OCI-LY3 (cell line): ENCODE data around the gene MRPL2.

Source experiments
- H2AFZ ChIP-seq: fragments of 200-600, 300-600 bp; shearing (Covaris generic); 2 replicates; pipeline ENCODE4 v1.6.0; 2014; ENCODE audit warnings: antibody characterized with exemption, low read depth, low read length
- H3K27ac ChIP-seq: fragments of 200-600, 300-600 bp; sonication (generic); 2 replicates; pipeline ENCODE4 v1.5.1; 2014; ENCODE audit warnings: mild to moderate bottlenecking, low read length, moderate library complexity, mixed read lengths
- H3K27me3 ChIP-seq: fragments of 200-600, 300-600 bp; sonication (generic); 2 replicates; pipeline ENCODE4 v1.6.1; 2014; ENCODE audit warnings: low read depth, low read length, mixed read lengths
- H3K36me3 ChIP-seq: fragments of 200-600, 300-600 bp; sonication (generic); replicated peaks from 2 replicates; pipeline ENCODE3; 2014; ENCODE audit warnings: low read depth, low read length, mixed read lengths
- H3K4me1 ChIP-seq: fragments of 300-600, 200-600 bp; sonication (generic); 2 replicates; pipeline ENCODE4 v1.6.1; 2014; ENCODE audit warnings: low read length, mixed read lengths
- H3K4me2 ChIP-seq: fragments of 200-600, 300-600 bp; sonication (generic); 2 replicates; pipeline ENCODE4 v1.6.1; 2014; ENCODE audit warnings: low read length, mixed read lengths
- H3K4me3 ChIP-seq: fragments of 300-600, 200-600 bp; sonication (generic); 2 replicates; pipeline ENCODE4 v1.5.1; 2014; ENCODE audit warnings: antibody characterized with exemption, mild to moderate bottlenecking, low read length, moderate library complexity
- H3K79me2 ChIP-seq: fragments of 300-600, 200-600 bp; shearing (Covaris generic); 2 replicates; pipeline ENCODE4 v1.6.1; 2014; ENCODE audit warnings: mild to moderate bottlenecking, low read length, mixed read lengths
- H3K9ac ChIP-seq: fragments of 300-600, 200-600 bp; shearing (Covaris generic); 2 replicates; pipeline ENCODE4 v1.6.0; 2014; ENCODE audit warnings: mild to moderate bottlenecking, low read length, moderate library complexity
- H3K9me3 ChIP-seq: fragments of 200-600, 300-600 bp; shearing (Covaris generic); 2 replicates; pipeline ENCODE4 v1.6.1; 2014; ENCODE audit warnings: low read length, mixed read lengths; ENCODE audit not compliant: insufficient read depth
- H4K20me1 ChIP-seq: fragments of 200-600, 300-600 bp; sonication (generic); 2 replicates; pipeline ENCODE4 v1.6.1; 2016; ENCODE audit warnings: low read length, mixed read lengths; ENCODE audit not compliant: insufficient read depth
- CTCF ChIP-seq: fragments of 200-600, 300-600 bp; sonication (generic); IDR thresholded peaks from 2 replicates; pipeline ENCODE4 v1.5.1; 2014; ENCODE audit warnings: antibody characterized with exemption, low read length, low read depth
- EZH2phosphoT487 ChIP-seq: fragments of 200-600 bp; shearing (Covaris generic); IDR thresholded peaks from 2 replicates; pipeline ENCODE4 v1.6.1; 2018; ENCODE audit warnings: antibody characterized with exemption, mixed run types, low read depth

The MRPL2 gene

DNA sequence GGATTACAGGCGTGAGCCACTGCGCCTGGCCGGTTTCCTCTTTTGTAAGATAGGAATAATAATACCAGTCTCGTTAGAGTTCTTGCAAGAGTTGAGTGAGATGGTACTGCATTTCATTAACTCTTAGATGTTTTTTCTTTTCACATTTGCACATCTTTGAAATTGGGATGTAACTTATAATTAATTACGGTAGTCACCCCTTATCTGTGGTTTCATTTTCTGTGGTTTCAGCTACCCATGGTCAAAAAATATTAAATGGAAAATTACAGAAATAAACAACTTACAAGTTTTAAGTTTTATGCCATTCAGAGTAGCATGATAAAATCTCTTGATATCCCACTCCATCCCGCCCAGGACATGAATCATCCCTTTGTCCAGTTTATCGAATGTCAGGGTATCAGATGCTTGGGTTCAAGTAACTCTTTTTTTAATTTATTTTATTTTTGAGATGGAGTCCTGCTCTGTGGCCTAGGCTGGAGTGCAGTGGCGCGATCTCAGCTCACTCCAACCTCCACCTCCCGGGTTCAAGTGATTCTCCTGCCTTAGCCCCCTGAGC is 32.3 kb upstream of the MRPL2 start:
- Histone ChIP-seq H3K27ac (no peak overlapping the region), H3K9me3 (no peaks in the 10 kb centered on the region), H3K4me1 (peaks cover 20% of the 10 kb centered on the region), H3K4me2 (no peak overlapping the region), H4K20me1 (peaks cover 7% of the 10 kb centered on the region; the same call in 1 of the 2 replicates), H3K79me2 (no peaks in the 10 kb centered on the region), H3K4me3 (no peak overlapping the region), H3K27me3 (peaks cover 31% of the 10 kb centered on the region), H3K9ac (no peak overlapping the region), H2AFZ (no peak overlapping the region), H3K36me3 (no peaks in the 10 kb centered on the region)
- TF ChIP-seq CTCF (no peak), EZH2phosphoT487 (no peak)

DNA sequence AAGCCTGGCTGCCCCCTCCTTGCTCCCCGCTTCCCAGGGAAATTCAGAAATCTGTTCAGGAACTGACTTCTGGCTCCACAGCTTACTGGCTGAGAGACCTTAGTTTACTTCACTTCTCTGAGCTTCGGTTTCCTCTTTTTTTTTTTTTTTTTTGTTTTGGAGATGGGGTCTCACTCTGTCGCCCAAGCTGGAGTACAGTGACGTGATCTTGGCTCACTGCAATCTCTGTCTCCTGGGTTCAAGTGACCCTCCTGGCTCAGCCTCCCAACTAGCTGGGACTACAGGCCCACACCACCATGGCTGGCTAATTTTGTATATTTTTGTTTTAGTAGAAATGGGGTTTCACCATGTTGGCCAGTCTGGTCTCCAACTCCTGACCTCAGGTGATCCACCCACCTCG is 31.8 kb upstream of the MRPL2 start:
- no peak for TF ChIP-seq CTCF
- no peak for TF ChIP-seq EZH2phosphoT487
- H3K27me3 ChIP-seq: peaks cover 32% of the 10 kb centered on the region
- no peak overlapping the region for H2AFZ ChIP-seq
- H3K27ac ChIP-seq: no peak overlapping the region
- H3K79me2 ChIP-seq: no peaks in the 10 kb centered on the region
- H3K4me3 ChIP-seq: no peak overlapping the region
- peaks cover 8% of the 10 kb centered on the region; the same call in 1 of the 2 replicates for H4K20me1 ChIP-seq
- no peaks in the 10 kb centered on the region for H3K36me3 ChIP-seq
- H3K4me1 ChIP-seq: peaks cover 20% of the 10 kb centered on the region
- H3K9me3 ChIP-seq: no peaks in the 10 kb centered on the region
- no peak overlapping the region for H3K9ac ChIP-seq
- no peak overlapping the region for H3K4me2 ChIP-seq

DNA sequence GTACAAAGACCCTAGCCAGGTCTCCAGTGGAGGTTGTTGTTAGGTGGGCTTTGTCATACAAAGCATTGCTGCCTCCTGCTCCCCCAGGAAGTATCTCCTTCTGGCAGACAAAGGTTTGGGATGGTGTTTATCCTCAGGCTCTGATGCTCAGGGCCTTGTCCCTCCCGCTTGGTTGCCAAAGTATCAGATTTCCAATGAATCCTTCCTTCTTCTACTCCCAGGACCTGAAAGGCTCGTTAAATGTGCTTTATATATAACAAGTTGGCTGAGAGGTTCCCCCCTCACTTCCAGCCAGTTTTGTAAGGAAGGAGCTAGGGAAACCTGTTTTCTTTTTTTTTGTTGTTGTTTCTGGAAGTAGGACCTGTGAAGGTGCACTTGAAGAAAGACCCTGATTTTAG is 31.3 kb upstream of the MRPL2 start:
- no peak overlapping the region for H2AFZ ChIP-seq
- peaks cover 21% of the 10 kb centered on the region for H3K4me1 ChIP-seq
- no peak overlapping the region for H3K4me3 ChIP-seq
- H4K20me1 ChIP-seq: peaks cover 8% of the 10 kb centered on the region; the same call in 1 of the 2 replicates
- H3K9ac ChIP-seq: no peak overlapping the region
- H3K9me3 ChIP-seq: no peaks in the 10 kb centered on the region
- peaks cover 32% of the 10 kb centered on the region for H3K27me3 ChIP-seq
- H3K4me2 ChIP-seq: no peak overlapping the region
- H3K79me2 ChIP-seq: no peaks in the 10 kb centered on the region
- no peaks in the 10 kb centered on the region for H3K36me3 ChIP-seq
- TF ChIP-seq CTCF (no peak), EZH2phosphoT487 (no peak)
- no peak overlapping the region for H3K27ac ChIP-seq

GRCh38 chr6:43089874-43090558 is 30.8 kb upstream of the MRPL2 start:
- no peak overlapping the region for H3K27ac ChIP-seq
- H3K4me1 ChIP-seq: peaks cover 24% of the 10 kb centered on the region
- H3K79me2 ChIP-seq: no peaks in the 10 kb centered on the region
- TF ChIP-seq CTCF (no peak), EZH2phosphoT487 (no peak)
- no peak overlapping the region for H3K4me2 ChIP-seq
- H3K9me3 ChIP-seq: no peaks in the 10 kb centered on the region
- peaks cover 37% of the 10 kb centered on the region for H3K27me3 ChIP-seq
- no peaks in the 10 kb centered on the region for H3K36me3 ChIP-seq
- H2AFZ ChIP-seq: no peak overlapping the region
- H4K20me1 ChIP-seq: peaks cover 9% of the 10 kb centered on the region; the same call in 1 of the 2 replicates
- no peak overlapping the region for H3K9ac ChIP-seq
- H3K4me3 ChIP-seq: no peak overlapping the region
